Measurements from ENCODE around the gene OTUD6A. TPM values are rescaled to one million over a fixed set of nuclear protein-coding genes. Genes with fewer than 3 reads are reported as not detected.

OTUD6A gene
- total RNA-seq, 3 donors from 2014 or later = not detected

GRCh38 chrX:70025464-70025863 is 36.8 kb upstream of the OTUD6A start:
- Histone ChIP-seq H3K27me3 (peaks cover 0 to 54% of the 10 kb centered on the region in 2 donors), H3K4me1 (no peaks in the 10 kb centered on the region), H3K36me3 (no peaks in the 10 kb centered on the region), H3K9me3 (no peaks in the 10 kb centered on the region), H3K4me3 (no peak overlapping the region), H3K27ac (no peak overlapping the region)
- TF ChIP-seq POLR2AphosphoS5 (IDR thresholded peaks at IDR 0.05) (no peak), POLR2A (IDR thresholded peaks at IDR 0.05) (no peak), CTCF (IDR thresholded peaks at IDR 0.05) (no peak)
- DNase-seq (ENCODE audit: low spot score in 2 of 2) = no peak
- intact Hi-C loops (cut with DNase I; ENCODE audit: low total_unique reads) = loop anchor here (5.0 kb wide), 1 partner anchor 763 kb away; no protein-coding TSS in a partner anchor

- intact Hi-C loops (cut with DNase I; ENCODE audit: low total_unique reads) = loop anchor here (5.0 kb wide), 1 partner anchor 764 kb away; no protein-coding TSS in a partner anchor
- no peaks in the 10 kb centered on the region for H3K9me3 ChIP-seq
- peaks cover 0 to 62% of the 10 kb centered on the region in 2 donors for H3K27me3 ChIP-seq
- no peak overlapping the region for H3K27ac ChIP-seq
- no peaks in the 10 kb centered on the region for H3K4me1 ChIP-seq
- no peak for TF ChIP-seq POLR2AphosphoS5 (IDR thresholded peaks at IDR 0.05)
- no peak for TF ChIP-seq CTCF (IDR thresholded peaks at IDR 0.05)
- H3K36me3 ChIP-seq = no peaks in the 10 kb centered on the region
- DNase-seq (ENCODE audit: low spot score in 2 of 2) = no peak
- no peak overlapping the region for H3K4me3 ChIP-seq
Measured at GRCh38 chrX:70026112-70026850, 36.0 kb upstream of the OTUD6A start.

- Histone ChIP-seq H3K4me1 (no peaks in the 10 kb centered on the region), H3K9me3 (no peaks in the 10 kb centered on the region), H3K4me3 (no peak overlapping the region), H3K27ac (no peak overlapping the region), H3K36me3 (no peaks in the 10 kb centered on the region), H3K27me3 (peaks cover 0 to 68% of the 10 kb centered on the region in 2 donors)
- intact Hi-C loops (cut with DNase I; ENCODE audit: low total_unique reads) = loop anchor here (5.0 kb wide), 1 partner anchor 765 kb away; no protein-coding TSS in a partner anchor
- DNase-seq (ENCODE audit: low spot score in 2 of 2) = no peak
- TF ChIP-seq POLR2A (IDR thresholded peaks at IDR 0.05) (no peak), CTCF (IDR thresholded peaks at IDR 0.05) (no peak), POLR2AphosphoS5 (IDR thresholded peaks at IDR 0.05) (no peak)
Measured at GRCh38 chrX:70026851-70027200, 35.4 kb upstream of the OTUD6A start.

GRCh38 chrX:70029863-70030262 is 32.4 kb upstream of the OTUD6A start:
- TF ChIP-seq POLR2AphosphoS5 (IDR thresholded peaks at IDR 0.05) (no peak), CTCF (IDR thresholded peaks at IDR 0.05) (no peak), POLR2A (IDR thresholded peaks at IDR 0.05) (no peak)
- H3K9me3 ChIP-seq = no peaks in the 10 kb centered on the region
- H3K27ac ChIP-seq = no peak overlapping the region
- H3K4me3 ChIP-seq = no peak overlapping the region
- no peaks in the 10 kb centered on the region for H3K36me3 ChIP-seq
- no peaks in the 10 kb centered on the region for H3K4me1 ChIP-seq
- intact Hi-C loops (cut with DNase I; ENCODE audit: low total_unique reads) = loop anchor here (5.0 kb wide), 1 partner anchor 768 kb away; no protein-coding TSS in a partner anchor
- H3K27me3 ChIP-seq = peaks cover 0 to 88% of the 10 kb centered on the region in 2 donors
- no peak for DNase-seq (ENCODE audit: low spot score in 2 of 2)

- Histone ChIP-seq H3K4me3 (no peak overlapping the region), H3K27ac (no peak overlapping the region), H3K36me3 (no peaks in the 10 kb centered on the region), H3K4me1 (no peaks in the 10 kb centered on the region), H3K27me3 (peaks cover 0 to 83% of the 10 kb centered on the region in 2 donors), H3K9me3 (no peaks in the 10 kb centered on the region)
- DNase-seq (ENCODE audit: low spot score in 2 of 2) = no peak
- intact Hi-C loops (cut with DNase I; ENCODE audit: low total_unique reads) = no loop called here
- TF ChIP-seq POLR2AphosphoS5 (IDR thresholded peaks at IDR 0.05) (no peak), CTCF (IDR thresholded peaks at IDR 0.05) (peak; percentile 26 to 53 (median 48)), POLR2A (IDR thresholded peaks at IDR 0.05) (no peak)
Measured at GRCh38 chrX:70030301-70030767, 31.9 kb upstream of the OTUD6A start.

All from breast epithelium (tissue), 4 donors.